Epidermal melanocyte (primary cell): ENCODE results near the gene FYTTD1.

Source experiments
- DNase-seq: peaks from one replicate; pipeline ENCODE4 v3.0.0; 2011; ENCODE audit warnings: low spot score; ENCODE audit not compliant: insufficient read length

FYTTD1 gene

DNA sequence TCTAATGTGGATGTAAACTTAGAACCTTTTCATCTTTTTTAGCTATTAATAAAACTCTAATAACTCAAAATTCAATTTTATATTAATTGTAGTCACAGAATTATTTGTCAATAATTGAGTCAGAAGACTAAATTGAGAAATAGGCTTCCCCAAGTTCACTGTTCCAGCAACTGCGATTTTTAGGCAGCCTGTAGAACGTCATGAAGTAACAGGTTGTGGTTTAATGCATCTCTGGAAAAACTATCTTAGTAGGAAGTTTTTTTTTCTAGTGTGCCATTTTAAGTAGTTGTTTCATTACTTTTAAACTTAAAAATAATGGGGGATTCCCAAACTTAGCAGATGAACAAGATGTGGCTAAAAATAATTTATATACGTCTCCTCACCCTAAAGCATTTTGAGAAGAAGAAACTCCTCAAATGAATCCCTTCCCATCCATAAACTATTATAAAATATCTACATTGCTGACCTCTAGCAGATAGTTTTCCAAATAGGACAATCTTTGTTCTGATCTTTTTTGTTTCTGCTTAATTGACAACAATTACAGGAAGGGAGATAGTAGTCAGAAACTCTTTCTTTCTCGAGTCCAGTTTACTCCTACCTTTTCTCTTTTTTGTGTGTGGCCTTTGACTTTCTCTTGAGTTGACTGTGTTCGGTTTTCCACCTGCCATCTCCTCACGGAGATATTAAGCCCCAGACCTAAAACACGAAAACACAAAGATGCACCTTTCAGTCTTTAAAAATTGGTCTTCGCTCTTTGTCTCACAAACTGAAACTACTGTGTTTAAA, 84.4 kb downstream of the FYTTD1 start:
- no peak for DNase-seq

DNA sequence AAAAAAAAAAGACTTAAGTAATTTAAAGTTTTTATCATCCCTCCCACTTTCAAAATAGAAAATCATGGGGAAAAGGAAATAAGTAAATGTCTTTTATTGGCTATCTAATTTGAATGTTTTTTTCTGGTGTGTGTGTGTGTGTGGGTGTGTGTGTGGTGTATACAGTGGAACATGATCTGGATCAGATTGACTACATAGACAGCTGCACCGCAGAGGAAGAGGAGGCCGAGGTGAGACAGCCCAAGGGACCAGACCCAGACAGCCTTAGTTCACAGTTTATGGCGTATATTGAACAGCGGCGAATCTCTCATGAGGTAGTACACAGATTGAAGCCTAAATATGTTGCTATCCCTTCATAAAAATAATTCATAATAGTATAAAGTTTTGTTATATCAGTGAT, 85.8 kb downstream of the FYTTD1 start:
- DNase-seq: no peak

DNA sequence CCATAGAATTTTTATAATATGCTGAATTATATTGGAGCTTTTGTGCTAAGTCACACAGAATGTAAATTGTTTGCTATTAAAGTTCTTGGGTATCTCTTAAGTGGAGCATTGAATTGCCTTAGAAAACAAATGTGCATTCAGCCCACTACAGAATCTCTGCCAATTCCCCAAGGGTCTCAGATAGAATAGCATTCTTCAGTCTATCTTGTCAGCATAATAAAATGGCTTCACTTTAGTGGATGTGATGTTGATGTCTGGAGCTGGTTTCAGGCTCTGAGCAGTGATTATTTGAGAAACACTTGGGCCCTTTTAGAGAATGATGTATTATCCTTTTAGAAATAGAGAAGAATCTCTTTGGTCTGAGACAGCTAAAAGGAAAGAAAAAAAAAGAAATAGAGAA, 86.6 kb downstream of the FYTTD1 start:
- DNase-seq: peak; percentile 73
